T1000 (cell line): ENCODE results near the gene HNRNPD.
"Not testable (repeated sequence)": the region's sequence is repeated elsewhere in the genome, so short reads cannot be mapped to it uniquely, and the experiment has no call there.

Source experiments
- DNase-seq: peaks from one replicate; lab custom pipeline; 2025; ENCODE audit warnings: mixed read lengths; lab: John Stamatoyannopoulos, UW

HNRNPD gene

DNA sequence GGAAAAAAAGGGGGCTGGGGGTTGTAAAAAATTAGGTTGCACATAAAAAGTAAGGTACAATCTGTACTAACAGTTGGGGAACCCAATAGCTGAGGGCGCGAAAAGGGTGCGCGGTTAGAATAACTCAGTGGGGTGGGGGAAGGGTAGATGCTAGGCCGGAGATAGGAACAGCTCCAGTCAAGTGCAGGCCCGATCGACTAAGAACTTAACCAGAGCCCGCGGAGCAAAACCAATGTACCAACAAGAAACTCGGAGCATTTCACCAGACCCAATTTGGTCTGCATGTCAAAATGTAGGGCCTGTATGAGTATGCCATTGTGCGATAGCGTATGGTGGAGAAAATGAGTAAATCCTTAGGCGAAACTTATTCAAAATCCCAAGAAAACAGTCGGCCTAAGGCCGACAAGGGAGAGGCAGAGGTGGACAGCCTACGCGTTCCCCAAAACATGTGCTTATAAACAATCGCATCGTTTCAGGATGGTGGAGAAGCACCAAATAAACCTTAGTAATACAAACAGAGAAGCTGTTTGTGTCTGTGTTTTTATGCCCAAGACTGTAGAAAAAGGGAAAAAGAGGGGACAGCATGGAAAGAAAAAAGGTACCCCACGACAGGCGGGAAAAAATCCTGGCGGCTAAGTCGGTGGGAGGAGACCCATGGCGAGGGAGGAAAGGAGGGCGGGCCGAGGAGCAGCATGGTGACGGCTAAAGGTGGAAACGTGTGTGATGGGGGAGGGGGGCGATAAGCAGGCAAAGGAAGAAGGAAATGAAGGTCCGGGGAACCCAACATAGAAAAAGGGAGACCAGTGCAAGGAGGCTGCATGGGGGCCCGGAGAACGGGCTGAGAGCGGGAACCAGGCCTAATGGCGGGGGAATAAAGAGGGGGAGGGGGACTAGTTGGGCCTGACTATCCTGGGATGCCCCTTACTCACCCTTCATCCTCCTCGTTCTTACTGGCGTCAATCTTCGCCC, 990 bp downstream of the HNRNPD start:
- no peak for DNase-seq

DNA sequence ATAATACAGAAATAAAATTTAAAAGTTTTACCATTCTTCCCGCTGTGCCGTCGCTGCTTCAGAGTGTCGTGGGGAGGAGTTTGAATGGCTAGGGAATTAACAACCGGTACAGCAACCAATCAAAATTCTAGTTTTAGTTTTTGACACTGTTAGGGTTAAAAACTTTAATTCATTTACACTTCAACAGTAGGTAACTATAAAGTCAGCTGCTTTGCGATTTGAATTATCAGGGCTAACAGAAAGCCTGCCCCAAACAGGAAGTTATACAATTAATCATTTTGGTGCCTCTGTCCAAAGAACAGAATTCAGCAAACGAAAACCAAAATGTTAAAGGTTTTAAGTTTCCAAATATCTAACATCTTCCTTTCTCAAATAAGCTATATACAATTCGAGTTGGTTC, 2.3 kb downstream of the HNRNPD start:
- DNase-seq, result no peak

DNA sequence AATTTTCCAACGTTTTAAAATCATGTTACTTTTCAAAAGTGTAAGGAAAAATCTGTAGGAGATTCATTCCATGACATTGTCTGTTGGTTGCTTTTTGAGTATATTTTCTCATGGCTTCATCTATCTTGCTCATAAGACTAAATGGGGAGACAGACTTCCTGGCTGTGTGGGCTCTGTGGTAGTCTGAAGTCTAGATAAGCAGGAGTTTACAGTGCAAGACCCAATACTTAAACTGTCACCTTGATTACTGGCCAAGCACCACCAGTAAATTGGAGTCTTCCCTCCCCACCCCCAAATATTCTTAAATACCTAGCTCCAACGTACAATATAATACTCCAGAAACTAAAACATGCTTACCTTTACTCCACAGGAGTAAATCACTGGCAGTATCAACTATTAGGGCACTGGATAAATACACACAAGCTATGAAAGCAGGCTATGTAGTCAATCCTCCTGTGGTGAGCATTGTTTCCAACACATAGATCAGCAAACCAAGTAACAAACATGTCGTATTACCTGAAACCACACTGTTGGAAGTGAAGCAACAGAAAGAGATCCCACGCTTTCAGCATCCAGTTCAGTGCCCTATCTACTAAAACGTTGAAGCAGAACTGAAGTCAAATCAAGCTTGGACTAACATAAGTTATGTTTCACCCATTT, 6.2 kb downstream of the HNRNPD start:
- no peak for DNase-seq

DNA sequence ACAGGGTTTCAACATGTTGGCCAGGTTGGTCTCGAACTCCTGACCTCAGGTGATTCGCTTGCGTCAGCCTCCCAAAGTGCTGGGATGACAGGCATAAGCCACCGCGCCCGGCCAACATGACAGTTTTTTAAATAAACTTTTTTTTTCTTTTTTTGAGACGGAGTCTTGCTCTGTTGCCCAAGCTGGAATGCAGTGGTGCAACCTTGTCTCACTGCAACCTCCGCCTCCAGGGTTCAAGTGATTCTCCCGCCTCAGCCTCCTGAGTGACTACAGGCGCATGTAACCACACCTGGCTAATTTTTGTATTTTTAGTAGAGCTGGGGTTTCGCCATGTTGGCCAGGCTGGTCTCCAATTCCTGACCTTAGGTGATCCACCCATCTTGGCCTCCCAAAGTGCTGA, 7.4 kb downstream of the HNRNPD start:
- DNase-seq, result not testable (repeated sequence)

DNA sequence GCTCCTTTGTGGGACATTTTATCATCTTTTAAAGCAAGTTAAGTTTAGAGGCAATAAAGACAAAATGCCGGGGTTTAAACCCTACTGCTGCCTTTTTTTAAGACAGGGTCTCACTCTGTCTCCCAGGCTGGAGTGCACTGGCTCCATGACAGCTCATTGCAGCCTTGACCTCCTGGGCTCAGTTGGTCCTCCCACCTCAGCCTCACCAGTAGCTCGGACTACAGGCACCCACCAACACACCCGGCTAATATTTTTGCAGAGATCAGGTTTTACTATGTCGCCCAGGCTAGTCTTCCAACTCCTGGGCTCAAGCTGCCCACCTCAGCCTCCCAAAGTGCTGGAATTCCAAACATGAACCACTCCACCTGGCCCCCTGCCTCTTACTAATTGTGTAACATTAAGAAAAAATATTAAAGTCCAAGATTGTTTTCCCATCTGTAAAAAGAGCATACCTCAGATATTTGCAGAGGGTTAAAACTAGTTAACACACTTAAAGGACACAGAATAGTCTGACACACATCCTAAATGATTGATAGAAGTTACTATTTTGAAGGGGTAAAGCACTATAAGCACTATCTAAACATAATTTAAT, 9.8 kb downstream of the HNRNPD start:
- no peak for DNase-seq

DNA sequence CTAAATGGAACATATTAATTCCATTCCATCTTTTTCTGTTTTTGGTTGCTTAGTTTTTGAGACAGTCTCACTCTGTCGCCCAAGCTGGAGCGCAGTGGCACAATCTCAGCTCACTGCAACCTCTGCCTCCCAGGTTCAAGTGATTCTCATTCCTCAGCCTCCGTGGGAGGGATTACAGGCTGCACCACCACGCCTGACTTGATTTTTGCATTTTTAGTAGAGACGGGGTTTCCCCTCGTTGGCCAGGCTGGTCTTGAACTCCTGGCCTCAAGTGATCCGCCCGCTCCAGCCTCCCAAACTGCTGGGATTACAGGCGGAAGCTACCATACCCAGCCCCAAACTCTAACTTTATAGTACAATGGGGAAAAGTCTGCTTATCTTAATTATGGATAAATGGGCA, 11.2 kb downstream of the HNRNPD start:
- DNase-seq, result no peak

DNA sequence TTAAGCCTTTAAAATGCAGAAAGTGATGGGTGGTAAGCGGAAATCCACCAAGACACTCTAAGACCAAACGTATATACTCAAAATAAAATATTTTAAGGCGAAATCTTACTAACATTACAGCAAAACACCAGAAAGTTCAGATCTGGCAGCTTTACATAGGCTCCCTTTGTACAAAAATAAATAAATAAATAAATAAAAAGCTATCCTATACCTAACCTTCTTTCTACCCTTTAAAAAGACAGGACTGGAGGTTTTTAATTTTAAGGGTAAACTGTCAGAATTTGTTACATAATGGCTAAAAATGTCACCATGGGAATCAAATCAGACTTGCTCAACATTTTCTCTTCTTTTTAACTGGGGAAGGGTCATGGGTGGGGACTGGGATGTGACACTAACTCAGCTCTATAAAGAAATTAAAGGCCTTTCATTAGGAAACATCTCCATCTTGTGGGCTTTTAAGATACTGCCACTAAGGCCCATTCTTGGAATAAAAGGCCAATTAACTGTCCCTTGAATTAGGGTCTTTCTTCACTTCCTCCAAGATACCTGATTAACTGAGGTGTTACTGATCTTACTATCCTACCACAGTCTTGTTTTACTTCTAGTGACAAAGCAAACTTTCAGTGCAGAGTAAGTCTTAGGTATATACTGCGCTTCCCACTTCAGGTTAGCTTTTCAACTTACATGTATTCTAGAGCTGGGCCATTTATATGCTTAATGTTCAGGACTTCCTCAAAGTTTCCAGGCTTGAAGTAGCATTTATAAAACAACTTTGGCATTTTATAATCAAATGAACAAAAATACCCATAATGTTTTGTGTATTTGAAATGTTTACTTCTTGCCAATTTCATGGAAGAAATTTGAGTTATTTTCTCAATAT, 13.3 kb downstream of the HNRNPD start:
- no peak for DNase-seq

DNA sequence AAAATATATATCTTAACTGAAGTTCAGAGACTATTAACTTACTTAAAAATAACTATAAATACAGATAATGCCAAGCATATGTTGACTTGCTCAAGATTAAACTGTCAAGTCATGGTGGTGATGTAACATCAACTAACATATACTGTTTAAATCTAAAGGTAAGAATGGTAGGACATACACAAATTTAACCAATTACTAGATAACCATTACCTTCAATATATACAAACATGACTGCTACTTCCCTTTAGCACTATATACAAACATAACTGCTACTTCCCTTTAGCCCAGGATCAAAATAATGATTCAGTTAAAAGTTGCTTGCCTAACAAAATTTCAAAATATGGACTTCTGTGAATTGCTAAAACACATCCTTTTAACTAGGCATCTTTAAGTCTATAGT, 14.9 kb downstream of the HNRNPD start:
- no peak for DNase-seq

DNA sequence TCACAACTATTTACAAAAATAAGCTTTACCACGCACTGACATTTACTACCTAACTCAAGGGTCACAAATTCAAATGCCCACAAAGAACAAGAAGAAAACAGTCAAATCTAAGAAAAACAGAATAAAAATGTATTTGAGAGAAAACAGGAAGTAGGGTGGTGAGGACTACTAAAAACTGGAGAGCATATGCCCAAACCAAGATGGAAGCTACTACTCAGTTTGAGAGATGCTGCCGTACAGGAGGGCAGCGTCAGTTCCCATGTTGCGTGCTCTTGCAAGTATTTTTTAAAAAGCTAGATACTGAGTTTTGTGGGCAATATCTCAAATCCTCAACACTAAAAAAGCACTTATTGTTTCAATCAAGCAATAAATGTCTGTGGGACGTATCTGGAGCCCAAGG, 16.2 kb downstream of the HNRNPD start:
- no peak for DNase-seq

DNA sequence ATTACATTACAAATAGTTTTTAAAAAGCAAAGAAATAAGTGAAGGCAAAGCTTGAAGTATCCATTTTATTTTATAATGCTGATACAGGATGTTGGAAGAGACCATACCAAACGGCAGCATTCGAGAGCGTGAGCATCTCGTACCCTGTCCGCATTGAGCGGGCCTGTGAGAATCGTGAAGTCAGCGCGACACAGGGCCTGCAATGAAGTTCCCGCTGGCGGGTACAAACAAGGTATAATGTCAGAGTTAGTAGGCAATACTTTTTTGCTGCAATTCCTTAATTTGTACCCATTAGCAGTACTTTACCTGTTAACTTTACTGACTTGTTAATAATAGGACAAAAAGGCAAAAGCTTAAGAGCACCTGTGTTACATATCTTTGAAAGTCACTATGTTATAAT, 19.0 kb downstream of the HNRNPD start:
- DNase-seq, result no peak

DNA sequence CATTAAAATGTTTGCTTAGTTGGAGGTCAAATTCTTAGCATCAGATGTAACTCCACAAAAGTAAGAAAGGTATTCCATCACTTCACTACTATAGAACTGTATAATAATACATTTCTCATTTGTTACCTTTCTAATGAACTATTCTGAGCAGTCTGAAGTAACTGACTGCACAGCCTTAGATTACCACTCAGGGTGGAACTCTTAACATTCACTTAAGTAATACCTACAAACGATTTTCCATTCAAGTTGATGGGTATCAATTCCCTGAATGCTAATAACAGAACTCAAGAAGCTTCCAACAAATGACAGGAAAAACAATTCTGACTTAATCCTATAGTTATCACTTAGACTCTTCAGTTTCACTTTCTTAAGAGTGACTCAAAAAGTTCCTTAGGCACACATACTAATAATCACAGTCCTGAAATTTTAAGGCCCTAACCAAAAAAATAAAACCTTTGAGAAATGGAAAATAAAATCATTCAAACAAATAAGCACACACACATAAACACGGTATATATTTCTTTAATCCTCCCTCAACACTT, 20.9 kb downstream of the HNRNPD start:
- no peak for DNase-seq

DNA sequence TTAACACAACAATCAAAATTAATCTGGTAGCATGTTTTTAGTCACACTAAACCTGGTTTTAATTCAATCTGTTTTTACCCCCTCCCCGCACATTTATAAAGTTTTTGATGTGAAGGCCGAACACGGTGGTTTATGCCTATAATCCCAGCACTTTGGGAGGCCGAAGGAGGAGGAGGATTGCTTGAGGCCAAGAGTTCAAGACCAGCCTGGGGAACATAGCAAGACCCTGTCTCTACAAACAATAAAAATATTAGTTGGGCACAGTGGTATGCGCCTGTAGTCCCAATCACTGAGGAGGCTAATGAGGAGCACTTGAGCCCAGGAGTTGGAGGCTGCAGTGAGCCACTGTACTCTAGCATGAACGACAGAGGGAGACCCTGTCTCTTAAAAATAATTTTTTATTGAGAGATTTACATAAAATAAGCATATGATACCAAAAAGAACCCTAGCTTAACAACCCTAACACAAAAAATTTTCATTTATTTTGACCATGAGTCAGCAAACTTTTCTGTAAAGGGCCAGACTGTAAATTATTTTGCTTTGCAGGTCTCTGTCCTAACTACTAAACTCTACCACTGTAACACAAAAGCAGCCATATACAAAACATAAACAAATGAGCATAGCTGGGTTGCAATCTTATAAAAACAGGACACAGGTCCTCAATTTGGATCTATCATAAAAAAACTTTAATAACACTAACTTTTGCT, 21.5 kb downstream of the HNRNPD start:
- no peak for DNase-seq

DNA sequence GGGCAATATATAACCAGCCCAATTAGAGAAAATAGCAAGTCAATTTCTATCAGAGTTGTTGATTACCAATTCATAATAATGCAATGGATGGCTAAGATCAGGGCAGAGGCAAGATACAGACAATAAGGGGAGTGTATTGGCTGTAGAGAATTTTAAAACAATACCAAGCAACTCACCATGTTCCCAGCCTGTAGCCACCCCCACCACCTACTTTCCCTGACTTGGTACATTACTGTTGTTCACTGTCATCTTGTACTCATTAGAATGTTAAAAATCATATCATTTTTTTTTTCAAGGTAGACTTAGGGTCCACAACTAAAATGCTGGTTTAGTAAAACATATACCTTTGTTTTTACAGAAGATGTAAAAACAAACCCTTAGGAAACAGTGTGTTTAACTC, 27.7 kb downstream of the HNRNPD start:
- no peak for DNase-seq

DNA sequence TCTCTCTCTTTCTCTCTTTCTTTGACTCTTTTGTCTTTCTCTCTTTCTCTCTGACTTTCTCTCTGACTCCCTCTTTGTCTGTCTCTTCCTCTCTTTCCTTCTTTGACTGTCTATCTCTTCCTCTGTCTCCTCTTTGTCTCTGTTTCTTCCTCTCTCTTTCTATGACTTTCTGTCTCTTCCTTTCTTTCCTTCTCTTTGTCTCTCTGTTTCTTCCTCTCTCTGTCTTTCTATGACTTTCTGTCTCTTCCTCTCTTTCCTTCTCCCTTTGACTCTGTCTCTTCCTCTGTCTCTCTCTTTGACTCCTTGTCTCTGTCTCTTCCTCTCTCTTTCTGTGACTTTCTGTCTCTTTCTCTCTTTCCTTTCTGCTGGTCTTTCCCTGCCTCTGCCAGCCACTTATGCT, 38.7 kb downstream of the HNRNPD start:
- DNase-seq, result no peak

DNA sequence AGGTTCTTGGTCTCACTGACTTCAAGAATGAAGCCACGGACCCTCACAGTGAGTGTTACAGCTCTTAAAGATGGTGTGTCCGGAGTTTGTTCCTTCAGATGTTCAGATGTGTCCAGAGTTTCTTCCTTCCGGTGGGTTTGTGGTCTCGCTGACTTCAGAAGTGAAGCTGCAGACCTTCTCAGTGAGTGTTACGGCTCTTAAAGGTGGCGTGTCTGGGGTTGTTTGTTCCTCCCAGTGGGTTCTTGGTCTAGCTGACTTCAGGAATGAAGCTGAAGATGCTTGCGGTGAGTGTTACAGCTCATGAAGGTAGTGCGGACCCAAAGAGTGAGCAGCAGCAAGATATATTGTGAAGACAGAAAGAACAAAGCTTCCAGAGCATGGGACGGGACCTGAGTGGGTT, 40.1 kb downstream of the HNRNPD start:
- DNase-seq, result not testable (repeated sequence)

DNA sequence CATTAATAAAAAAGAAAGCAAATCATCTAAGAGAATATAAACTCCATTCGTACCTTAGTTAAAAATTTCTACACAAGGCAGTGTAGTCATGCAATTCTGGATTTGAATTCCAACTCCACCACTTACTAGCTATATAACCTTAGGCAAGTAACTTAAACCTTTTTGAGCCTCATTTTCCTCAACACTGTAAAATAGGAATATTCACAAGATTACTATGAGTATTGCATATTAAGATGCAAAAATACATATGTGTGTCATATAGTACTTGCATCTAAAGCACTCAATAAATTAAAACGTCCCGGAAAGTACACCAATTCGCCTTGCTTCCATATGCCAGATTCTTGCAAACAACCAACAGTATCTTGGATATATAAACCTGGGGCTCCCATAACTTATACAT, 42.0 kb downstream of the HNRNPD start:
- DNase-seq, result no peak

DNA sequence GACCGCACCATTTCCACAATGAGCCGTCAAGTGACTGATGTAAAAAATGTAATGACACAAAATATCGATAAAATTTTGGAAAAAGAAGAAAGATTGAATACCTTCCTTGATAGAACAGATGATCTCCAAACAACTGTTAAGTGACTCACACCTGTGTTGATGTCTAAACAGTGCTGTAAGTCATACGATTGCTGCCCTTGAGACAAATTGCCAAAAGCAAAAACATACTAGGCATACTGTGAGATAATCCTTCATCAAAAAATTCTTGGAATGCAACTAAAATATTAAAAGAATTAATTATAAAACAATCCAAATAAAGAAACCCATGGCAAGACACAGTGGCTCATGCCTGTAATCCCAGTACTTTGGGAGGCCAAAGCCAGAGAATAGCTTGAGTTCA, 53.4 kb downstream of the HNRNPD start:
- no peak for DNase-seq

DNA sequence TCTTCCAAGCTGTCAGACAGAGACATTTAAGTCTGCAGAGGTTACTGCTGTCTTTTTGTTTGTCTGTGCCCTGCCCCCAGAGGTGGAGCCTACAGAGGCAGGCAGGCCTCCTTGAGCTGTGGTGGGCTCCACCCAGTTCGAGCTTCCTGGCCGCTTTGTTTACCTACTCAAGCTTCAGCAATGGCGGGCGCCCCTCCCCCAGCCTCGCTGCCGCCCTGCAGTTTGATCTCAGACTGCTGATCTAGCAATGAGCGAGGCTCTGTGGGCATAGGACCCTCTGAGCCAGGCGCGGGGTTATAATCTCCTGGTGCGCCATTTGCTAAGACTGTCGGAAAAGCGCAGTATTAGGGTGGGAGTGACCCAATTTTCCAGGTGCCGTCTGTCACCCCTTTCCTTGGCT, 70.7 kb downstream of the HNRNPD start:
- DNase-seq, result not testable (repeated sequence)
